HG03097 (cell line): ENCODE results near the gene ARFGAP2.

ENCODE experiments used
- ATAC-seq: cut with Tn5 transposase; IDR thresholded peaks from one replicate; pipeline ENCODE4 v1.9.1; 2021; ENCODE audit not compliant: unreplicated experiment, low FRiP score

ARFGAP2 gene

DNA sequence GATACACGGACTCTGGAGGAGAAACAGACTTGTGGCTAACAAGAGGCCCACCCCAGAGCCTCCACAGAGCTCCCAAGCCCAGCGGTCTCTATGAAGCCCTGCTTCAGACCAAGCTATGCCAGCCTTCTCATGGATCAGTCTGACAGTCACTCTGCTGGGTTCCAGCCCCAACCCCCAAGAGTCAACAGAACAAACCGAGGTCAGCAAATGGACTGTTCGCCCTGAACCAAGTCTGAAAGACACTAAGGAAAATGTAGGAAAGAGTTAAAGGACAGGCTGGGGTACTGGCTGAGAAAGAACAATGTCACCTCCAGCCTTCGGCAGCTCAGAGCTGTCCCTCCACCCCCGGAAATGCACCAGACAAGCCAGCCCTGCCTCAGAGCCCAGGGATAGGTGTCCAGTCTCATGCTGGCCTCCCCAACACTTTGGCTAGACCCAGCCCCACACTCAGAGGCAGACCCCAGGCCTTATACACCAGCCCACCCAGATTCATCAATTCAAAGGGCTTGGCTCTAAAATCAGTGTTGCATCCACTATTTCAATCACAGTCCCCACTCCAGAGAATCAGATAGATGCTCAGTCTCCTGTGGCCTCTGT, 3.8 kb downstream of the ARFGAP2 start:
- no peak for ATAC-seq

DNA sequence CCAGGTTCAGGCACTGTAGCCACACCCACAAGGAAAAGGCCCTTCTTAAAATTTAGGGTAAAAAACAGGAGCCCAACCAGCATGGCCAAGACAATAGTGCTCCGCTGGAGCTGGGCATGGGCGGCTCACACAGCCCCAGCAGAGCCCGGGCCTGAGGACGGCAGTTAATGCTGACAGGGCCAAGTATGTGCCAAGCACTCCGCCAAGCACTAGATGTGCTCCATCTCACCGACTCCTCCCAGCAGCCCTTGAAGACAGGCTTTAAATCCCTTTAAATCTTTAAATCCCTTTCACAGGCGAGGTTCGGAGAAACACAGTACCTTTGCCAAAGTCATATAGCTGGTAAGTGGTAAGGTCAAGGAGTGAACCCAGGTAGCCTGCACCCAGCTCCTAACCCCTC, 4.8 kb downstream of the ARFGAP2 start:
- no peak for ATAC-seq

DNA sequence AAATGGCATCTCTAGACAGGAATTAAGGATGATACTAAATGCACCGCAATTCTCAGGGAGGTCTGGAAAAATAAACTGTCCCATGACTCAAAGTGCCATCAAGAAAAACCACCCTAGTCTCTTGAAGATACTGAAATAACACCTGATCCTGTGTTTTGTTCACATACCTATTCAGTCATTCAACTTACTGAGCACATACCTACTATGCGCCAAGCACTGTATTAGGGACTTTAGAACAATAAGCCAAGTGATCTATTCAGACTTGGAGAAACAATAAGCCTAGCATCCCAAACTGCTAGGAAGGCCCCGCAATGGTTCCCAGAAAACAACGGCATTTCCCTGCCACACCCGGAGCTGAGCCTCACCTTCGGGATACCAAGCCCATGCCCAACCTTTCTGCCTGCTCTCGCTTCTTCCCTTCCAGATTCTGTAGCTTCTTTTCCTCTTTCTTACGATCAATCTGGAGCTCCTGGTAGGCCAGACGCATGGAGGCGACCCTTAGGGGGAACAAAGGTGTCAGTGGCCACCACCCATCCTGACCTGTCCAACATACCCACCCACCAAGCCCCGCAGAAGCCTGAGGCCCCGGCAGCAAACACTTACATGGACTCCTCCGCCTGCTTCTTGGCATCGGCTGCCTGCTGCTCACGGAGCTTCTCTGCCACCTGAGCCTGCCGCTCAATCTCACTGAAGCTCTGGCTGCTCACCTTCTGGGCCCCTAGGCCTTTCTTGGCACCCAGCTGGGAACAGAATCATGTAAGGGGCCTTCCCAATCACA, 5.4 kb downstream of the ARFGAP2 start:
- no peak for ATAC-seq

DNA sequence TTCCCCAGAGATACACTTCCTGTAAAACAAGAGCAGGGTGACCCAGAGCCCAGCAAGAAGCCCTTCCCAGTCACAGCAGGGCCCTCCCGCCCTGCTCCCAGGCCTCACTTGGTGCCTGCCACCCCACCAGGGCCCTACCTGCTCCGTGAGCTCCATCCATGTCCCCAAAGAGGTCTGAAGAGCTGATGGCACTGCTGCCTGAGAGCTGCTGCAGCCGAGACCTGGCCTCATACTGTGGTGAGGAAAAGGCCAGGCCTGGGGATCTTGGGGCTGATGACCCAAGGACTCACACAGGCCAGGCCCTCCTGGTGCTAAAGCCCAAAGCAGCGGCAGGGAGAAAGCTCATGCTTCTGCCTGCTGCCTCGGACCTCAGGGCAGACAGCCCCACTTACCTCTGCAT, 10.3 kb downstream of the ARFGAP2 start:
- ATAC-seq = no peak

DNA sequence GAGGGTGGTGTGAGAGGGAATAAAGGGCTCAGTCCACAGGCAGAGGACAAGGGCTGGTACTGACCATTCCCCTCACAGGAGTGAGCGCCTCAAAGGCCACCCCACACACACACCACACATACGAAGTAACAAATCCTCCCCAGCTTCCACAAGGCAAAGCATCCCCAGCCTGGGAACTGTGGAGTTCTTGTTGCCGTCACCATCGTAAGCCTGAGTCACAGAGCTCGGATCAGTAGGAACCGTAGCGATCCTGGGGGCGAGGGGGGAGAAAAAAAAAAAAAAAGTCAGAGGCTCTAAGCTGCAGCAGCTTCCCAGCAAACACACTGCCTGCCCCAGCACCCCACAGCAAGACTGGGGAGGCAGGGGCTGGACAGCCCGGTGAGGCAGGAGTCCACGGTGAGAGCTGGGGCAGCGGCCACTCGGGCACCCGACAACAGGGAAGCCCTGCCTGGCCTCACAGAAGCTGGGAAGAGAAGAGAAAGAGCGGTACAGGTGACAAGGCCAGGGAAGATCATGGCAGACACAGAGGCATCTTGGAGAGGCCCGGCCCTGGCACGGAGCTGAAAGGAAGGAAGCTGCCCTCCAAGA, 11.3 kb downstream of the ARFGAP2 start:
- ATAC-seq = no peak

DNA sequence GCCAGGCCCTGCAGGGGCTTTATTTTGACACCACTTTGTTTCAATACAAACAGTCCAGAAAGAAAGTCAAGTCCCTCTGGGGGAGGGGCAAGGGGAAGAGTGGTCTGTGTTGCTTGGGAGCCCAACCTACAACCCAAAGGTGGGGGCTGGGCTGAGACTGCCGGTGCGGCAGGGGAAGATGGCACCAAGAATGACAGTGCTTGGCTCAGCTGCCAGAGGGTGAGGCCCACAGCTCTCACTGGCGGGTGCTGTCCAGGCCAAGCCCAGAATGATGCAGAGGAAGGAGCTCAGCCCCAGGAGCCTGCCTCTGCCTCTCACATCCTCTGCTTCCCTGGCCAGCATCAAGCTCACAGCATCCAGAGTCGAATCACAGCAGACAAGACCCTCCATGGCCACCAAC, 12.4 kb downstream of the ARFGAP2 start:
- no peak for ATAC-seq

DNA sequence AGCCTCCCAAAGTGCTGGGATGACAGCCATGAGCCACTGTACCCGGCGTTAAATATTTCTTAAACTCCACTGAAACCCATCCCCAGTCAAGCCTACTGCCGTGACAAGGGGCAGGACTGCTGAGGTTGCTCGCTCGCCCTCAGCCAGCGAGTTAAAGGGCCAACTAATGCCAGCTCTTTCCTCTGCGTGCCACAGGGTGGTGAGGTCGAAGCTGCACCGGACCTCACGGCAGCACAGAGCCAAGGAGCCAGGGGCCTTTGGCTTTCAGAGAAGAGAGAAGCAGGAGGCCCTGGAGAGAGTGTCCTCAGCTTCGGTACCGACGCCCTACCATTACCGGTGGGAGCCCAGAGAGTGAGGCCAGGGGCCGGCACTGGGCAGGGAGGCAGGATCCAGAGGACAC, 12.8 kb downstream of the ARFGAP2 start:
- no peak for ATAC-seq

DNA sequence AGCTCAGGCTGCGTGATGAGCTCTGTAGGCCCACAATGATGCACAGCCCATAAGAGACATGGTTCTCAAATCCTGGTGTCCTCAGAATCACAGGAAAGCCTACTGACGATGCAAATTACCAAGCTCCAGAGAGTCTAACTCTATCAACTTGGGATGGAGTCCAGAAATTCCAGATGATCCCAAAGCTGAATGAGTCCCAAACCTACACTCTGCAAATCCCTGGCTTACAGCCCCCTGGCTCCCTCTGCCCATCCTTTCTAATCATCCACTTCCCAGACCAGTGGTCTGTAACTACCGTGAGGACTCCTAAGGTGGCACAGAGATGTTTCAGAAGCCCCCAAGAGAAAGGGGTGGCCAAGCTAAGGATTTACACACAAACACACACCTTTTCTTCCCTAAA, 13.5 kb downstream of the ARFGAP2 start:
- no peak for ATAC-seq

DNA sequence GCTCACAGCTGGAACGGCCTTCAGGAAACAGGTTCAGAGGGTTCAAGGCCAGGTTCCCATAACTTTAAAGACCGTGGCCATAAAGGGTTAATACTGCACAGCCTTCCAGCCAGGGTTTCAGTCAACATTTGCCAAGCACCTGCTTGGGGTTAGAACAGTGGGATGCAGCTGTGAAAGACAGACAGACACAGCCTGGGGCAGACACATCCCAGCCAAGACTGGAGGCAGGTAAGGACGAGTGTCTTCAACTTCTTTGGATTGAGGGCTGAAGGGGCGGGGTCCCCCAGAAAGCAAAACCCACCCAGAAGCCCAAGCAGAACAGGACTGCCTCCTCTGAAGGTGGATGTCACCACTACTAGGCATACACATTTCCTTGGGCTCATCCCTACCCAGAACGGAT, 14.3 kb downstream of the ARFGAP2 start:
- no peak for ATAC-seq

DNA sequence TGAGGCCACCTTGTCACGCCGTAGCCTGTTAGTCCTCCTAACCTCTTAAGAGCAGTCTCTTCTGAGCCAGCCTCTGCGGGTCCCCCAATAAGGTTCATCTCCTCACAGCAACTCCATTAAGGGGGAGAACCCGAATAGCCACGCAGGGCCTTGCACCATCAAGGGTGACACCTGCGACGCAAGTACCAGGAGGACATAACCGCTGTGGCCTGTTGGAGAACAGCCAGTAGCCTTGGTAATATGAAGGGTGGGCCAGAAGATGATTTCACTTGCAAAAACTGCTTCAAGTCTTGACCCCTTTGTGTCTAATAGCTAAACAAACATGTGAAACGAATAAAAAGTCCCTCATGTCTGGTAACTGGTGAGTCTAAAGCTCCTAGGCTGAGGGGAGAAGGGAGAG, 14.8 kb downstream of the ARFGAP2 start:
- ATAC-seq = no peak

DNA sequence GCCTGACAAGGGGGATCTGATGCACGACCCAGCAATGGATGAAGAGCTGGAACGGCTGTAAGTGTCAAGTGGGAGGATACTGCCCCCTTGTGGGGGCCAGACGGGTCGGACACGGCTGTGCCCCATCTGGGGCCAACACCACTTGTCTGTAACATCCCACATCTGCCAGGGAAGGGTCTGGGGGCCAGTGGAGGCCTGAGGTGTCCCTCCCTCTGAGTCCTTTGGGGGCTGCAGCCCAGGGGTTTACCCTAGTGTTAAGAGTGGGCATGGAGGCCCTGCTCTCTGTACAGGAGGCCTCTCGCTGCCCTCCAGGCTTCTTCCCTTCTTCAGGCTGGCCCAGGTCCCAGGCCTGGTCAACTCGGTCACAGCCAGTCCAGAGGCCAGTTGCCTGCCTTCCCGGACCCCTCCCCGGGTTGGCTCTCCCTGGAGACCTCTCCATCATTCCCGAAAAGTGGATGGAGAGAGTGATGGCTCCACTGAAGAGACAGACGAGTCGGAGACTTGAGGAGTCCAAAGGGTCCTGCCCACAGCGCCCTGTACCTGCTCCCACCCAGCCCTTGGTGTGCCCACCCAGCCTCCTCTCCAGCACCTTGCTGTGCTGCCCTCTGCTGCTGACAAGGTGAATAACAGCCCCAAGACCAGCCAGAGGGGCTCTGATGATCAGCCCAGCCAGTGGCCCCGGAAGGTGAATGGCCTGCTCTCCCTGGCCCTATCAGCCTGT, 15.4 kb downstream of the ARFGAP2 start:
- no peak for ATAC-seq

DNA sequence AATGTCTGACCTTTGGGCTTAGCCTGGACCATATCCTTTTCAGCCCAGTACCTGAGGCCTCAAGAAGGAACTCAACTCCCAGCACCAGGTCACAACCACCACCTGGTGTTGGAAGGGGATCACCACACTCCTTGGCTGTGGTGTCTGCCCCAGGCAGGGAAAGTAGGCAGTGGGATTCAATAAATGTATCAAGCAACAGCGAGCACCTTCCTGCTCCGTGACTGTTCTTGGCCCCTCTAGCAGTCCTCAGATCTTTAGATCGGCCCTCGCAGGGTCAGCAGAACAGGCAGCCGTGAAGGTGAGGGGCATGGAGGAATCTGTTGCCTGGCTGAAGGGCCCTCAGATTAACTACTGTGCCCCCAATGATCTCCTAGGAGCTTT, 15.9 kb downstream of the ARFGAP2 start:
- ATAC-seq = no peak

DNA sequence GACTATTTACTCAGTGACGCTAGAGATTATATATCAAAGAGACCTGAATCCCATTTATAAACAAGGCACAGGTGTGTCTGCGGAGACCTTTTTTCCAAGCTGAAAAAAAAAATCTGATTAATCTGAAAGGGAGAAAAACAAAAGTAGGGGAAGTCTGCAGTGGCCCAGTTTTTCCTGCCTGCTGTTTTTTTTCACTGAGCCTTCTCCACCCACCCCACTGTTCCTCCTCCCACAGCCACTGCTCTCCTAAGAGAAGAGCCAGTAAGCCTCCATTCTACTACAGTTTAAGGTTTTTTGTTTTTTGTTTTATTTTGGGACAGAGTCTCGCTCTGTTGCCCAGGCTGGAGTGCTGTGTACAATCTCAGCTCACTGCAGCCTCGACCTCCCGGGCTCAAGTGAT, 18.4 kb downstream of the ARFGAP2 start:
- ATAC-seq = no peak

DNA sequence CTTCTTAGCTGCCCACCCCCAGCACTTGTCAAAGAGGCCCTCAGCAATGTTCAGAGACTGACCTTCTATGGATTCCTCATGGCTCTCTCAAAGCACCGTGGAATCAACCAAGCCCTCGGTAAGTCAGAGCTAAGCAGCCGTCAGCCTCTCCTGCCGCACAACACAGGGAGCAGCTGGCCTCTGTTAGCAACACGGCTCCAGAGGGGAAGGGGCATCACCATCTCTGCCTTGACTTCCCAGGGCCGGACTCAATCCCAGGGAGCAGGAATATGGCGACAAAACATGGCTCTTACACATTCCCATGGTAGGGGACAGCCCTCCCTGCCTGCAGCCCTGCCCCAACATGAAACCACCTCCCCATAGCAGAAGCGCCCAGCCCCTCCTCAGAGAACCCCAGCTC, 18.9 kb downstream of the ARFGAP2 start:
- no peak for ATAC-seq

DNA sequence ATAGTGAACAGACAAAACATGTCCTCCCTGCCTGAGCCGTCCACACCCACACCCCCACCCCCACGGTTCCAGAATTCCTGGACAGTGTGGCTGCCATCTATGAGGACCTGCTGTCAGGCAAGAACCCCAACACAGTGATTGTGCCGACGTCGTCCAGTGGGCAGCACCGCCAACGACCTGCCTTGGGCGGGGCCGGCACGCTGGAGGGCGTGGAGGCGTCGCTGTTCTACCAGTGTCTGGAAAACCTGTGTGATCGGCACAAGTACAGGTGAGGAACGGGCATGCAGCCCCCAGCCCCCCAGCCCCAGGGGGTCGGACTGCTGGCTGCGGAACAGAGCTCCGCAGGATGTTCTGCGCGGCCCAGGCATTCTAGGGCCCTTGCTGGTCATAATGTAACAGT, 19.7 kb downstream of the ARFGAP2 start:
- no peak for ATAC-seq

DNA sequence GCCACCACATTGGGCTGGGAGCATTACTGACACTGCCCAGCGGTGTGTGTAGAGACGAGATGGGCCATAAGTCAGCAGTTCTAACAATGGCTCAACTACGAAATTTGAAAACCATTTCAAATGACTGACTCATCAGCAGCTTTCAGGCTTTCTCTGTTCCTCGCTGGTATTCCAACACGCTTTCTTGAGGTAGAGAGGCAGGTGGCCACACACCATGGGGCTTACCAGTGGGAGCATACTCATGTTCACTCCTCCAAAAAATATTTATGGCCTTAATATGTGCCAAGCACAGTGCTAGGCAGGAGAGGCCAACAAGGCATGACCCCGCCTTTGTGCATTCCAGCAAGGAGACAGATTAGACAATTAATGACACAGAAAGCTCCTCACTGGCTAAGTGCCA, 20.3 kb downstream of the ARFGAP2 start:
- no peak for ATAC-seq

DNA sequence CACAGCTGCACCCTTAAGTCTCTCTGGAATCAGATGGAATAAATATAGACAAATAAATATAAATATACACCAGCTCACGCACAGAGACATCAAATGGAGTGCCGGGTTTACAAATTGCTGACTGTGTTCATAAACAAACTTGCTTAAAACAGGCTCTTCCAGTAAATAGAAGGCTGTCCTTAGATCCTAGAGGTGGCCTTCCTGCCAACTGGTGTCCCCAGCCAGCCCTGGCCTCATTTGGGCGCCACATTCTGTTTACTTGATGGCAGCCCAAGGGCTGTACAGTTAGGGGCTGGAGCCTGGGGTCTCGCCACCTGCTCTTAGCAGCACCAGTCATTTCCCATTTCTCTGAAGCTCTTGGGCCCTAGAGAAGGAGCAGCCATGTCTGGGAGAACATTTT, 20.8 kb downstream of the ARFGAP2 start:
- ATAC-seq = no peak

DNA sequence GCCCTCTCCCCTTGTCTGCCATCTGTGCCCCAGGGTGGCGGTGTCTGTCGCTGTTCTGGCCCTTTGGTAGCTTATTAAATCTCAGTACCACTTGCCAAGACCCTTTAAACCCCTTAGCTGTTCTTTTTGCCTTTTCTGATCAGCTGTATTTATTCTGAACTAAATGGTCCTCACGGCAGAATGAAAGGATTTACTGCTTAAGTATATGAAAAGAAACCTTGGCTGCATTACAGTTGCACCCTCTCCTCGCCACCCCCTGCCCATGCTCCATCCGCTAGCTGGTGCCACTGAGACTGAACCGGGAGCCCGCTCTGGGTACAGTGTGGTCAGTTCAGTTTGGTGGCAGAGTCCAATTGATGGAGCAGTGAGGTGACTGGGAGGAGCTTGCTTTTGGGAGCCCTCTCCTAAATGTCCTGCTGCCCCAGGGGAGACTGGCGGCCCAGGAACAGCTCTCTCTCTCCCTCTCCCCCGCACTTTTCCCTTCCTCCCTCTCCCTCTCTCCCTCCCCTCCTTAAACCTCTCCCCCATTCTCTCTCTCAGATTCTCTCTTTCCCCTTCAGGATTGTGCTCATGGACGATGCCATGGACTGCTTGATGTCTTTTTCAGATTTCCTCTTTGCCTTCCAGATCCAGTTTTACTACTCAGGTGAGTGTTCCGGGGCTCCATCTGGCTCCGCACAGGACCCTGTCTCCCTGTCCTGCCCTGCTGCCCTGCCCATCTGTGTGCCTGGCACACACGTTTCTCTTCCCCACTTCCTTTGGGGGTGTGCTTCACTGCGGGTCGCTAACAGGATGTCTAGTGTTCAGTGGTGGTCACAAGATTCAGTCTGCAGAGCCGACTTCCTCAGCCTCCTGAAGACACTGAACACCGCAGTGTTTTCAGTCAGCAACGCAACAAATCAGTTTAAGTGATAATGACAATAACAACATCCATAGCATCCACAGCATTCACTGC, 21.8 kb downstream of the ARFGAP2 start:
- no peak for ATAC-seq

DNA sequence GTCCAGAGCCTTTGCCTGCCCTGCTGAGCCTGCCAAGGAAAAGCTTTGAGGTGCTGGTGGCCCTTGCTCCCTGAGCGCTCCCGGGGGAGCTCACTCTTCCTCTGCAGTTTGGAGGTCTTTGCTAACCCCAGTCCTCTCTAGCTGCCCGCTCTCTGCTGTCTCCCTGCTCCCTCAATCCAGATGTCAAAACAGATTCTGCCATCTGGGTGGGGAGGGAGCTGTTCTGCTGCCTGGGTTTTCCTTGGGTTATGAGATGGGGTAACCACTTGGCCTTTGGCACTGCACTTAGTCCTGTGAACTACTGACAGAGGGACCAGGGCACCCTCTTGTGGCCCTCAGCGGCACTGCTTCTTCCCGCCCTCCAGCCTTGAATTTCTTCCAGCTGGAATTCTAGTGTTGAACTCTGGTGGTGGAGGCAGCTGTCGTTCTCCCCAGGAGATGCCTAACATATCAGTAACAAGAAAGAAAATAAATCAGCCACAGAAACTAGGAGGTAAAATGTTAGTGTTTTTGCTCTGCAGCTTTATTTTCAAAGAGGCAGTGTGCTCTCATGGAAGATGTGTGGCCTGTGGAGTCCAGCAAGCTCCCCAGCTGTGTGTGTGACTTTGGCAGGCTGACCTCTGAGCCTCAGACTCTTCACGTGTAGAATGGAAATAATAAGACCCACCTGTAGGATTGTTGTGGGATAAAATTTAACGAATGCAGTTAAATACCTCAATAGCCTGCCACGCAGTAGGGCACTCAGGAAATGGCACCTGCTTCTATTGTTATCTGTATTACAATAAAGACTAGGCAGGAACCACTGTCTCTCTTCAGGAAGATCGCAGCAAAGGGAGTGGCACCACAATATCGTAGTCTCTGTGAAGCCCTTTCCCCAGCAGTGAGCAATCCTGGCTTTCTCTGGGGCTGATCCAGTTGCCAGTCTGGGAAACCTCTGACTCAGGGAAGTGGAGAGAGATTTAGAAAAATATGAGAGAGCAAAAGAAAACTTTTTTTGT, 23.4 kb downstream of the ARFGAP2 start:
- no peak for ATAC-seq
